ENCODE results near the gene ANO1.

ANO1 gene

GRCh38 chr11:70206226-70206981 is 128.3 kb downstream of the ANO1 start:
- TF ChIP-seq POU6F1 (CRISPR knock-in tag; IDR thresholded peaks at IDR 0.05; ENCODE audit: borderline replicate concordance, low read depth) (no peak), OSR1 (CRISPR knock-in tag; IDR thresholded peaks at IDR 0.05) (no peak), ZC3H10 (CRISPR knock-in tag; IDR thresholded peaks at IDR 0.05) (no peak), ZNF8 (CRISPR knock-in tag; IDR thresholded peaks at IDR 0.05) (no peak), ZFP30 (CRISPR knock-in tag; IDR thresholded peaks at IDR 0.05) (no peak), PPARA (CRISPR knock-in tag; IDR thresholded peaks at IDR 0.05; ENCODE audit: borderline replicate concordance) (no peak), ZNF70 (CRISPR knock-in tag; IDR thresholded peaks at IDR 0.05) (no peak), TCF4 (CRISPR knock-in tag; IDR thresholded peaks at IDR 0.05; ENCODE audit: borderline replicate concordance) (no peak), ARNTL (CRISPR knock-in tag; IDR thresholded peaks at IDR 0.05; ENCODE audit: borderline replicate concordance, low read depth) (no peak), ZFP3 (CRISPR knock-in tag; IDR thresholded peaks at IDR 0.05) (no peak)
- ATAC-seq: no peak

GRCh38 chr11:70206982-70207376 is 128.9 kb downstream of the ANO1 start:
- no peak for ATAC-seq
- TF ChIP-seq ZFP30 (CRISPR knock-in tag; IDR thresholded peaks at IDR 0.05) (no peak), PPARA (CRISPR knock-in tag; IDR thresholded peaks at IDR 0.05; ENCODE audit: borderline replicate concordance) (no peak), PATZ1 (CRISPR knock-in tag; IDR thresholded peaks at IDR 0.05; ENCODE audit: borderline replicate concordance) (no peak), TCF4 (CRISPR knock-in tag; IDR thresholded peaks at IDR 0.05; ENCODE audit: borderline replicate concordance) (no peak), RARB (CRISPR knock-in tag; IDR thresholded peaks at IDR 0.05) (no peak), POU6F1 (CRISPR knock-in tag; IDR thresholded peaks at IDR 0.05; ENCODE audit: borderline replicate concordance, low read depth) (no peak), SNAI2 (CRISPR knock-in tag; IDR thresholded peaks at IDR 0.05) (no peak), CSRNP3 (CRISPR knock-in tag; IDR thresholded peaks at IDR 0.05) (no peak), GLIS3 (CRISPR knock-in tag; IDR thresholded peaks at IDR 0.05) (no peak), CSDC2 (CRISPR knock-in tag; IDR thresholded peaks at IDR 0.05) (no peak), ZNF70 (CRISPR knock-in tag; IDR thresholded peaks at IDR 0.05) (no peak), CREB5 (CRISPR knock-in tag; IDR thresholded peaks at IDR 0.05; ENCODE audit: low read depth) (no peak), BACH2 (CRISPR knock-in tag; IDR thresholded peaks at IDR 0.05; ENCODE audit: borderline replicate concordance) (no peak), ZNF565 (CRISPR knock-in tag; conservative IDR thresholded peaks at IDR 0.05; ENCODE audit: low read depth) (no peak)

- ATAC-seq: no peak
Observed at GRCh38 chr11:70207531-70208131, 129.5 kb downstream of the ANO1 start.

More at GRCh38 chr11:70207531-70208131, 129.5 kb downstream of the ANO1 start:
- no peak for TF ChIP-seq ESRRG (CRISPR knock-in tag; IDR thresholded peaks at IDR 0.05)
- TF ChIP-seq ZNF565 (CRISPR knock-in tag; conservative IDR thresholded peaks at IDR 0.05; ENCODE audit: low read depth): no peak
- TF ChIP-seq POU6F1 (CRISPR knock-in tag; IDR thresholded peaks at IDR 0.05; ENCODE audit: borderline replicate concordance, low read depth): no peak
- TF ChIP-seq ARNTL (CRISPR knock-in tag; IDR thresholded peaks at IDR 0.05; ENCODE audit: borderline replicate concordance, low read depth): no peak

Measured in SK-N-SH treated with all-trans-retinoic acid at 6 μM for 48 hours (cell line).